ENCODE results near the gene NTN1.

- TF ChIP-seq CTCF (IDR thresholded peaks at IDR 0.05), result no peak
- TF ChIP-seq POLR2A (IDR thresholded peaks at IDR 0.05), result no peak
- no peak for TF ChIP-seq POLR2AphosphoS5 (IDR thresholded peaks at IDR 0.05)
Measured at GRCh38 chr17:9138161-9138717, 116.9 kb downstream of the NTN1 start.

All from breast epithelium (tissue), 3 donors.